ENCODE results near the gene ROR1.

GRCh38 chr1:64059556-64059955 lies 285.7 kb downstream of the ROR1 start:
- no peak for TF ChIP-seq CTCF (IDR thresholded peaks at IDR 0.05)
- TF ChIP-seq POLR2AphosphoS5 (IDR thresholded peaks at IDR 0.05), result no peak
- no peak for TF ChIP-seq POLR2A (IDR thresholded peaks at IDR 0.05)
- TF ChIP-seq EP300 (IDR thresholded peaks at IDR 0.05), result no peak
